Stimulated activated CD8-positive, alpha-beta memory T cell treated with anti-CD3 and anti-CD28 coated beads, Interleukin-12 subunit alpha, Interleukin-12 subunit beta, amount 100 ng/mL, for 24 hours (primary cell): ENCODE results near the gene ZGRF1.
A peak's percentile ranks its signal among the peaks of the same experiment; 100 is the strongest.
"Not testable (repeated sequence)": the region's sequence is repeated elsewhere in the genome, so short reads cannot be mapped to it uniquely, and the experiment has no call there.

ENCODE experiments used
- DNase-seq: peaks from one replicate; pipeline ENCODE4 v3.0.0-alpha.2; 2020; ENCODE audit errors: extremely low read depth

ZGRF1 gene, protein sequence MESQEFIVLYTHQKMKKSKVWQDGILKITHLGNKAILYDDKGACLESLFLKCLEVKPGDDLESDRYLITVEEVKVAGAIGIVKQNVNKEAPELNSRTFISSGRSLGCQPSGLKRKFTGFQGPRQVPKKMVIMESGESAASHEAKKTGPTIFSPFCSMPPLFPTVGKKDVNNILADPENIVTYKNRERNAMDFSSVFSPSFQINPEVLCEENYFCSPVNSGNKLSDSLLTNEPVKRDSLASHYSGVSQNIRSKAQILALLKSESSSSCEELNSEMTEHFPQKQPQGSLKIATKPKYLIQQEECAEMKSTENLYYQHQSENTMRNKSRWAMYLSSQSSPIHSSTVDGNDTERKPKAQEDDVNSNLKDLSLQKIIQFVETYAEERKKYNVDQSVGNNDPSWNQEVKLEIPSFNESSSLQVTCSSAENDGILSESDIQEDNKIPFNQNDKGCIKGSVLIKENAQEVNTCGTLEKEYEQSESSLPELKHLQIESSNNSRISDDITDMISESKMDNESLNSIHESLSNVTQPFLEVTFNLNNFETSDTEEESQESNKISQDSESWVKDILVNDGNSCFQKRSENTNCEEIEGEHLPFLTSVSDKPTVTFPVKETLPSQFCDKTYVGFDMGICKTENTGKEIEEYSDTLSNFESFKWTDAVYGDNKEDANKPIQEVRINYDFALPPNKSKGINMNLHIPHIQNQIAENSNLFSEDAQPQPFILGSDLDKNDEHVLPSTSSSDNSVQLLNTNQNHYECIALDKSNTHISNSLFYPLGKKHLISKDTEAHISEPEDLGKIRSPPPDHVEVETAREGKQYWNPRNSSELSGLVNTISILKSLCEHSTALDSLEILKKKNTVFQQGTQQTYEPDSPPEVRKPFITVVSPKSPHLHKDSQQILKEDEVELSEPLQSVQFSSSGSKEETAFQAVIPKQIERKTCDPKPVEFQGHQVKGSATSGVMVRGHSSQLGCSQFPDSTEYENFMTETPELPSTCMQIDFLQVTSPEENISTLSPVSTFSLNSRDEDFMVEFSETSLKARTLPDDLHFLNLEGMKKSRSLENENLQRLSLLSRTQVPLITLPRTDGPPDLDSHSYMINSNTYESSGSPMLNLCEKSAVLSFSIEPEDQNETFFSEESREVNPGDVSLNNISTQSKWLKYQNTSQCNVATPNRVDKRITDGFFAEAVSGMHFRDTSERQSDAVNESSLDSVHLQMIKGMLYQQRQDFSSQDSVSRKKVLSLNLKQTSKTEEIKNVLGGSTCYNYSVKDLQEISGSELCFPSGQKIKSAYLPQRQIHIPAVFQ (N-terminal part only)

GRCh38 chr4:112636688-112637551, at the start of gene ZGRF1, which contains the start of gene LARP7:
TSS of gene ZGRF1 (minus strand) at chr4:112636909. CDS start at chr4:112633176, 3,733 bp downstream.
TSS of gene LARP7 (plus strand) at chr4:112637143. CDS start at chr4:112644670, 7,527 bp downstream.
- peak; percentile 93 for DNase-seq

DNA sequence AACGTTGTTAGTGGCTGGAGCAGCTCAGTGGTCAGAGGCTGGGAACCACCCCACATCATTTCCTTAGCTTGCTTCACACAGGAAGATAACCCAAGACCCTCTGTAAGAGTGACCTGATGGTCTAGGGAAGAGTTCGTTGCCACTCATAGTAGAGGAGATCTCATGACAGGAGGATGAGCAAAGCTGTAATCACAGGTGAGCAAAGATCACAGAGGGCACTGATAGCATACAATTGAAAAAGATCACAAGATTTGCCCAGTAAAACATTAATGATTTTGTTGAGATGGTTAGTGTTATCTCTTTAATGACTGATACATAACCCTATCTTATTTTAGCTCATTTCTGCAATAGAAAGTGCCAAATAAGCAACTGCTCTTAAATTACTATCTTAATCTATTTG, 44.3 kb upstream of the ZGRF1 start:
- DNase-seq, result no peak

DNA sequence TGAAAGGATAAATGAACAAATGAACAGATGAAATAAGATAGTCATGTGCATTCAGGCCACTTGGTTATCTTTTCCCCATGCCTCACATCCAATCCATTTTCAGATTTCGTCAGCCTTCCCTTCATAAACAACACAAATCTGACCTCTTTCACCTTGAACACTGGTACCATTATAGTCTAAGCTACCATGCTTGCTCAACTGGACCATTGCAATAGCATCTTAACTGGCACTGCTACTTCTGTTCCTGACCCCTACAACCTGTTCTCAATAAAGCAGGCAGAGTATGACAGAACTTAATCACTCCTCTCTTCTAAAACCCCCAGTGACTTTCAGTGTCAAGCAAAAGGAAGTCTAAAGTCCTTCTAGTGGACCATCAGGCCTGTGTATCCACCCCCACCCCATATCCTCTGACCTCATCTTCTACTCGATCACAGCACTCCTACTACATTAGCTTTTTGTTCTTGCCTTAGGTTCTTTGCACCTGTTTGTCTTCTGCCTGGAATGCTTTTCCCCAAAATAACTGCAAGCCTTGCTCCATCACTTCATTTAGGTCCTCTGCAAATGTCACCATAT, 40.9 kb upstream of the ZGRF1 start:
- DNase-seq, result no peak

- DNase-seq, result no peak
Observed at GRCh38 chr4:112674376-112674775, 37.7 kb upstream of the ZGRF1 start.

DNA sequence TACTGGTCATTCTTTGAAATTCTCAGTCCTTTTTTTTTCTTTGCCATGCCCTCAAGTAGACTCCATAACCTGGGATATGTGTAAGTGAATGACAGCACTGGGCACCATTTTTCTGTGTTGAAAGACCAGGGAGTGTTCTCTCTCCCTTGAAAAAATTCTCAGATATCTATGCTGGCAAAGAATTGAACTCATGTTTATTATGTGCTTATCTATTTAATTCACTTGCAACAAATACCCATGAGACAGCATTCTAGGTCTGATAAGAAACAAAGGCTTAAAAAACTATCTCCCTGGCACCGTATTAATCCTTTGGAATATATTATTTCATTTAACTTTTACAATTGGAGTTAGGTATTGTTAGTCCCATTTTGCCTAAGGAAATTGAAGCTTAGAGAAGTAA, 37.0 kb upstream of the ZGRF1 start:
- DNase-seq, result no peak

DNA sequence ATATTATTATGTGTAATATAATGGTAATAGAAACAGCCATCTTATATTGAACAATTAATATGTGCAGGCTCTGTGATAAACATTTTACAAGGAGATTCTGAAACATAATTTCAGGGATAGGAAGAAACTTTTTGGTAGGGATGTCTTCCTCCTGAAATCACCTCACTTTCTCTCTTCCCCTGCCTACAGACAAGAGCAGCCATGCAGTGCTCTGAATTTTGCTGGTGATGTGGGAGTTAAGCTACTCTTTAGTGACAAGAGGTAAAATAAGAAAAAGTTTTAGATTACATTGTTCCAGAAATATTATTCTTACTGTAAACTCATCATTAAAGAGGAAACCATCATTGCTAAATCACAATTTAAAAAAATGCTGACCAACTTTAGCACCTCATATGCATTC, 36.4 kb upstream of the ZGRF1 start:
- DNase-seq, result no peak

GRCh38 chr4:112668131-112668530, 31.4 kb upstream of the ZGRF1 start:
- DNase-seq, result no peak

DNA sequence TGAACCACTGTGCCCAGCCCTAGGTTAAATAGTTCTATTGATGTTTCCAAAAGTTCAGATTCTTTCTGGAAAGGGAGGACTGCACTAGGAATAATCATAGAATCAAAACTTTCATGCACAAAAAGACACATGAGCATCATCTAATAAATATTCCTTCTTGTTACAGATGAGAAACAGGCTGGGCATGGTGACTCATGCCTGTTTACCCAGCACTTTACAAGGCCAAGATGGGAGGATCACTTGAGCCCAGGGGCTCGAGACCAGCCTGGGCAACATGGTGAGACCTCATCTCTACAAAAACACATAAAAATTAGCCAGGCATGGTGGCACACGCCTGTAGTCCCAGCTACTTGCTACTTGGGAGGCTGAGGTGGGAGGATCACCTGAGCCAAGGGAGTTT, 27.9 kb upstream of the ZGRF1 start:
- no peak for DNase-seq

DNA sequence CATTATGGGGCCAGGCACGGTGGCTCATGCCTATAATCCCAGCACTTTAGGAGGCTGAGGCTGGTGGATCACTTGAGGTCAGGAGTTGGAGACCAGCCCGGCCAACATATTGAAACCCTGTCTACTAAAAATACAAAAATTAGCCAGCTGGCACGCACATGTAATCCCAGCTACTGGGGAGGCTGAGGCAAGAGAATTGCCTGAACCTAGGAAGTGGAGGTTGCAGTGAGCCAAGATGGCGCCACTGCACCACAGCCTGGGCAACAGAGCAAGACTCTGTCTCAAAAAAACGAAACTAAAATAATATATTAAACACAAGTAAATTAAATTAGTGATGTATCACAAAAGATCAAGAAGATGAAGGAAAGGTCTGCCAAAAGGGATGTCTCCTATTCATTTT, 19.4 kb upstream of the ZGRF1 start:
- not testable (repeated sequence) for DNase-seq

DNA sequence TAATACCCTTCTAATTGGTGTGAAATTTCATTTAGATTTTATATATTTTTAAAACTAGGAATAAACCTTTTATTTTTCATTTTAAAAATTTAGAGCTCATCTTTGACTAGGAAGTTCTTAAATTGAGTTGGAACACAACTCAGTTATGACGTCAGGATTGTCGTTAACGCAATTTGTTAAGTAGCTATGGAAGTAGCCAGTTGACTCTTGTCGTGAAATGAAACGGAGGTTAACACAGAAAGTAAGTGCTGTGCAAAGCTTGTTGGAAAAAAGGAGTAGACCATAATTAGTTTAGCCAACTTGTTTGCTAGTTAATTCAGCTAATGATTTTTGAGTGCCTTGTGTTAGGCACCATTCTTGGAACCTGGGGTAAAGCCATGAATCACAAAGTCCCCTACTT, 18.6 kb upstream of the ZGRF1 start:
- DNase-seq, result no peak

DNA sequence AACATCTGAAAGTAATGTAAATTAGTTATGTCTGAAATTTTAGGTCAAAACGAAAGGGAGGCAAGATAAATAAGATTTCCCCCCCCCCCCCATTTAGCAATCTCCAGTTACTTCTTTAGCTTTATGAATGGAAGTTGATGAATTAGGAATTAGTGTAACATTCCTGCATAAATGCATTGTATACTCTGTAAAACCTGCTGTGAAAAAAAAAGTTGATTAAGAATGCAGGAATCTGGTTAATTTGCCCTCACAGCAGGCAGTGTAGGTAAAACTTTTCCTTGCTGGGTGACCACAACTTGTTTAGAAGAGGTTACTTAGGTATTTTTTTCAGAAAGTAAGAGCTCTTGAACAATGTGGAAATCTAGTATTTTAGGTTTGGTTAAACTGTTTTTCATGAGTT, 15.5 kb upstream of the ZGRF1 start:
- no peak for DNase-seq

DNA sequence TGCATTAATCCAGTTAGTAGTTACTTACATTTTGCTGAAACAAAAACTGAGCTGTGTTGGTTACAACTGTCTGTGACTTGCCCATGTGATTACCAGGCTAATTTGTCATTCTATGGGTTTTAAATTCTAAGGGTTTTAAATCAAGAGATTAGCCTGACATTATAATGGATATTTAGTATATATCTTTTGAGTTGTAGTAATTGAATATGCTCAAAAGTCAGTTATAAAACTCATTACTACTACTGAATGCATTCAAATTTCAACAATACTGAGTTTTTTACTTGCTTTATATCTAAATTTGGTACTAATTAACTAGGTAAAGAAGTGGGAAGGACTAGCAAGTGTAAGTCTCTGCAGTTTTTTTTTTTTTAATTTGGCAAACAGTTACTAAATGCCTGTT, 14.9 kb upstream of the ZGRF1 start:
- no peak for DNase-seq

GRCh38 chr4:112650332-112650731, 13.6 kb upstream of the ZGRF1 start:
- DNase-seq, result no peak

GRCh38 chr4:112649055-112649408, 12.3 kb upstream of the ZGRF1 start:
- no peak for DNase-seq

- no peak for DNase-seq
Observed at GRCh38 chr4:112648263-112649054, 11.8 kb upstream of the ZGRF1 start.

- DNase-seq, result no peak
Observed at GRCh38 chr4:112647785-112648184, 11.1 kb upstream of the ZGRF1 start.

GRCh38 chr4:112646632-112647537, 10.2 kb upstream of the ZGRF1 start:
- no peak for DNase-seq

- DNase-seq, result no peak
Observed at GRCh38 chr4:112645541-112646329, 9.0 kb upstream of the ZGRF1 start.
